NCI-H1436 treated with DMSO at 0.1 percent for 48 hours (cell line): Measurements from ENCODE around the gene OXT.
"Not testable (repeated sequence)": the region's sequence is repeated elsewhere in the genome, so short reads cannot be mapped to it uniquely, and the experiment has no call there.

Experiments
- DNase-seq: peaks from one replicate; lab custom pipeline; 2025; lab: John Stamatoyannopoulos, UW

Gene OXT

DNA sequence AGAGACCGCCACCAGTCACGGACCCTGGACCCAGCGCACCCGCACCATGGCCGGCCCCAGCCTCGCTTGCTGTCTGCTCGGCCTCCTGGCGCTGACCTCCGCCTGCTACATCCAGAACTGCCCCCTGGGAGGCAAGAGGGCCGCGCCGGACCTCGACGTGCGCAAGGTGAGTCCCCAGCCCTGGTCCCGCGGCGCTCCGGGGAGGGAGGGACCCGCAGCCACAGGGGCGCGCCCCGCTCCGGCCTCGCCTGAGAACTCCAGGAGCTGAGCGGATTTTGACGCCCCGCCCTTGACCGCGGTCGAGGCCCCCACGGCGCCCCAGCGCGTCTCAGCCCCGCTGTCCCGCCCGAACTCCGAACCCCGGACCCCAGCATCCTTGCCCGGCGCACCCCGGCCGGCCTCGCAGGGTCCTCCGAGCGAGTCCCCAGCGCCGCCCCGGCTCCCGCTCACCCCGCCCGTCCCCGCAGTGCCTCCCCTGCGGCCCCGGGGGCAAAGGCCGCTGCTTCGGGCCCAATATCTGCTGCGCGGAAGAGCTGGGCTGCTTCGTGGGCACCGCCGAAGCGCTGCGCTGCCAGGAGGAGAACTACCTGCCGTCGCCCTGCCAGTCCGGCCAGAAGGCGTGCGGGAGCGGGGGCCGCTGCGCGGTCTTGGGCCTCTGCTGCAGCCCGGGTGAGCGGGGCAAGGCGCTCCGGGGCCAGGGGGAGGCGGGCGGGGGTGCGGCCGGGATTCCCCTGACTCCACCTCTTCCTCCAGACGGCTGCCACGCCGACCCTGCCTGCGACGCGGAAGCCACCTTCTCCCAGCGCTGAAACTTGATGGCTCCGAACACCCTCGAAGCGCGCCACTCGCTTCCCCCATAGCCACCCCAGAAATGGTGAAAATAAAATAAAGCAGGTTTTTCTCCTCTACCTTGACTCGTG, at the start of gene OXT:
Gene OXT, plus strand, starts transcription at position 11 of the 920 bp plus-strand sequence. Its CDS starts 36 bp downstream, at position 47.
- no peak for DNase-seq

DNA sequence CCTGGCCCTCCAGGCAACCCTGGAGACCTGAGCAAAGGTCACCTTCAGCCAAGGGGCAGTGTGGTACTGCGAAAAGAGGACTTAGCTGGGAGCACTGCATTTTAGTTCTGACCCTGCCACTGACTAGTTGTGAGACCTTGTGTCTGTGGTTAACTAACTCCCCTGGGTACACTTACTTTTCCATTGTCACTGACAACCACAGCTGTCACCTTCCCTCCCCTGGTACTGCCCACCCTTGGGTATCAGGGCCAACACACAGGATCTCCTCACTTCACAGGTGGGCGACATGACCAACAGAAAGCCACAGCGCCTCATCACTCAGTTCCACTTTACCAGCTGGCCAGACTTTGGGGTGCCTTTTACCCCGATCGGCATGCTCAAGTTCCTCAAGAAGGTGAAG, 49.6 kb upstream of the OXT start:
- no peak for DNase-seq

- not testable (repeated sequence) for DNase-seq
Observed at GRCh38 chr20:3022559-3023490, 48.6 kb upstream of the OXT start.

- no peak for DNase-seq
Observed at GRCh38 chr20:3027987-3028386, 43.4 kb upstream of the OXT start.

GRCh38 chr20:3031524-3032147, 39.8 kb upstream of the OXT start:
- no peak for DNase-seq

- no peak for DNase-seq
Observed at GRCh38 chr20:3032624-3033023, 38.8 kb upstream of the OXT start.

DNA sequence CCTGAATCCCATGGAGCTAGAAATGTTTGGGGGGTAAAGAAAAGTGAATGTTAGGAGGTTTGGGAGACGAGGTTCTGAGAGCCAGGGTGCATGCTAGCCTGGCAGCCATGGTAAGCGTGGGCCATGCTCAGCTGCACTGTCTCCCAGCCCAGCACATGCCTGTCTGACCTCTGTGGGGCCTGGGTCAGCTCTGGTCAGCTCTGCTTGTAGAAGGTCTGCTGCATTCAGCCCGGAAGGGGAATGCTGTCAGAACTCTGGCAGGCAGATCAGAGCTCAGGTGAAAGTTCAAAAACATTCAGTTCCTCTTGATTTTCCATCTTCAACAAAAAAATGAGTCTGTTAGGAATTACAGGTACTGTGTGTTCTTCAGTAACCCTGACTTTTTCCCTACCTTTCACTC, 33.8 kb upstream of the OXT start:
- no peak for DNase-seq

DNA sequence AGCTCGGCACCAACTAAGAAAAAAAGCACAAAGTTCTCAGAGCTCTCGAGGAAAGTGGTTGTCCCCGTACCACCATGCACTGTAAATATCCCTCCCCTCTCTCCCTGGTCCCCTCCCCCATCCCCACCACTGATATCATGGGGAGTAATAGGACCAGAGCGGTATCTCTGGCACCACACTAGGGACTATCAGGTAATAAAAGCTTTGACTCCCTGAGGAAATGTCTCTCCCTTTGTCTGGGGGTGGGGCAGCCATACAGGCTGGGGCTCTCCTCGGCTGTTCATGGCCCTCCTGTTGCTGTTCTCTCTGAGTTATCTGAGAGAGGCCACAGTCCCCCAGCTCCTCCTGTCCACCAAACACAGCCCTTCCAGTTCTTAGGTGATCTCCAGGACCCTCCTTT, 33.0 kb upstream of the OXT start:
- no peak for DNase-seq

DNA sequence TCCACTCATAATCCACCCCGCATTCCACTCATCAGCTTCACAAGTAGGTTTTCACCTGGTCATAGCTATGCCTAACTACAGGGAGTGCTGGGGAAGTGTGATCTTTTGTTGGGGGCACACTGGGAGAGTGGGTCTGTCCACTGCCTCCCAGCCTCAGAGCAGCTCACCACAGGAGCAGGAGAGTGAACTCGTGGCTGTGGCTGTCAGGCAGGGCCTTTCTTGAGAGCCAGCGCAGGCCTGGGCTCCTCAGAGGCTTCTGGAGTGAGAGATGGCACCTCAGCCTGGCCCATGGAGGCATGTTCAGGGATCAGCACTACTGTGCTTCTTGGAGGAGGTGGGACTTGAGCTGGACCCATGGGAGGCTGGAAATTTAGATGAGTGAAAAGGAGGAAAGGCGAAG, 32.0 kb upstream of the OXT start:
- DNase-seq, result no peak

DNA sequence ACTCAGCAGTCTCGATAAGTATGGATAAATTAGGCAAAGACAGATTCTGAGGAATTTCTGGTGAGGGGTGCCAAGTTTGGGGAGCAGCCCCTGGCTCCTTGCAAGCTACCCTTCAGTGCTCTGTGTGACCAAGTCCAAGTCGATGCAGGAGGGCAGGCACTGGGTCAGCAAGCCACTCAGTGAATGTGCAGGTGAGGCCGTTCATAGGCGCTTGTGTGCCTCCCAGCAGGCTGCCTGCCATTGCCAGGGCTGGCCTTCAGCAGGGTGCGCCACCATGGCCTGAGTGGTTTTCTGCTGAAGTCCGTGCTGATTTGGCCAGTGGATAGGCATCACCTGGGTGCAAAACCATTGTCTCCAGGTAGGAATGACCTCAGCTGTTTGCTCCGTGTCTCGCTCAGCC, 31.3 kb upstream of the OXT start:
- no peak for DNase-seq

- no peak for DNase-seq
Observed at GRCh38 chr20:3041854-3042409, 29.5 kb upstream of the OXT start.

- no peak for DNase-seq
Observed at GRCh38 chr20:3042625-3043024, 28.8 kb upstream of the OXT start.

DNA sequence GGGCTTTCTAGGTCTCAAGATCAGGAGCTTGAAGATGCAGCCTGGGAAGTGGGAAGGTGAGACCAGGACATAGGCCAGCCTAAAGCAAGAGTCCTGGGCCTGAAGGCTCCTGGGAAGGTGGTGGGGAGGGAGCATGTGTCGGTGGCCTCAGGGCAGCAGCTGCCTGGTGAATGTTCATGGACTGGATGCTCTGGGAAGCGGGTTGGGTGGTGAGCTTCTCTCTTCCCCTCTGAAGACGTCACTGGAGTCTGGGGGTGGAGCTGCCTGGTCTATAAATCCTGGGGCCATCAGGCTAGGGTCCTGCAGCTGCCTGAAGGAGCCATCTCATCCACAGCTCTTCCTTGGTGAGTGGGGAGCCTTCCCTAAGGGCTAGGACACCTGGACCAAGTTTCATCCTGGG, 28.1 kb upstream of the OXT start, which contains the start of gene GNRH2:
Gene GNRH2, plus strand, starts transcription at position 301 of the 400 bp plus-strand sequence. CDS start 793 bp downstream, outside the sequence.
- DNase-seq, result no peak

DNA sequence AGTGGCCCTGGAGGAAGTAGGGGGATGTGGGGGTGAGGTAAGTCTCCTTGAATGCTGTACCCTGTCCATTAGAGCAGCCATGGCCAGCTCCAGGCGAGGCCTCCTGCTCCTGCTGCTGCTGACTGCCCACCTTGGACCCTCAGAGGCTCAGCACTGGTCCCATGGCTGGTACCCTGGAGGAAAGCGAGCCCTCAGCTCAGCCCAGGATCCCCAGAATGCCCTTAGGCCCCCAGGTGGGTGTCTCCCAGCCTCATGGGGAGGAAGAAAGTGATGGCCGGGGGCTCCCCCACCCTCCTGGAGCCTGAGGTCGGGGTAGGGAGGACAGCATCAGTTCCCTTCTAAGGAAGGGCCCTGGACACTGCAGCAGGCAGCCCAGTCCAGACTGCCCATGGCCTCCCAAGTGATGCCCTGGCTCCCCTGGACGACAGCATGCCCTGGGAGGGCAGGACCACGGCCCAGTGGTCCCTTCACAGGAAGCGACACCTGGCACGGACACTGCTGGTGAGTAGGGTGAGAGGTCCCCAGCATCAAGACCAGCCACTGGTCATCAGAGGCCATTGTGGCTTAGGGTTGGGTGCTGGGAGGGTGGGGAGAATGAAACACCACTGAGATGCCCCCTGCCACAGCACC, 27.0 kb upstream of the OXT start:
- DNase-seq, result no peak

DNA sequence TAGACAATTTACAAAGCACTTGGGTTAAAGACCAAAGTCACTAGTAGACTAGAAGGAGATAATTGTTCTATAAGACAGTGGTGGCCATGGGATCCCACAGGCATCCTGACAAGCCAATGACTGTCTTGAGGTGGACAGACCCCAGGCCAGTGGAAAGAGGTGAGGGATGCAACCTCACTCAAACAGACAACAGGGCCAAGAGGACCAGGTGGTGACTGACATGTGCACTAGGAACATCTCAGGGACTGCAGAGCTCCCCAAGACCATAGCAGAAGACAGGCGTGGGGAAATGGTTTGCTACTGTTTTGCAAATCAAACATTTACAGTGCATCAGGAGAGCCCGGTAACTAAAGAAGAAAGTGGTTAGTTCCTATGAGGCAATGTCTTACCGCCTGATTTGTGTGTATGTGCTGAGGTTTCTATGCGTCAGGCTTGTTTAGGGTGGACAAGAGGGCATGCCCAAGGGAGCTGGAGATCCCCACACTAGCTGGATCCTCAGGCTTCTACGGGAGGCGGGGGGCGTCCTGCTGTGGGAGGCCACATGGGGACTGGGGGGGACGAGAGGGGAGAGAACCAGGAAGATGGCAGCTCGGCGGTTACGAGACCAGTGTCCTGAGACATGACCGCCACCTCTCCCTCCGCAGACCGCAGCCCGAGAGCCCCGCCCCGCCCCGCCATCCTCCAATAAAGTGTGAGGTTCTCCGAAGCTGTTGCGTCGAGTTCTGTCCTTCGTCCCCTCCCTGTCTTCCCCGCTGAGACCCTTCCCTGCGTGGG, 26.2 kb upstream of the OXT start:
- no peak for DNase-seq

GRCh38 chr20:3045816-3046676, 25.4 kb upstream of the OXT start, which contains the start of gene MRPS26:
Gene MRPS26 (plus strand): TSS chr20:3046052. CDS start chr20:3046069, 17 bp downstream.
- DNase-seq, result no peak

GRCh38 chr20:3046677-3047462, 24.6 kb upstream of the OXT start:
- peak; percentile 68 for DNase-seq
